Fibroblast of skin of right quadriceps (primary cell): ENCODE results near the gene SORCS3.
A peak's percentile ranks its signal among the peaks of the same experiment; 100 is the strongest.

Source experiments
- DNase-seq: peaks from one replicate; pipeline ENCODE4 v3.0.0-alpha.2; 2013

Gene SORCS3

GRCh38 chr10:104641187-104641936 lies at the start of gene SORCS3:
SORCS3 (plus strand) TSS chr10:104641290.
- DNase-seq = no peak

- DNase-seq = no peak
These were observed 49.6 kb upstream of the SORCS3 start for GRCh38 chr10:104591441-104591840.

- no peak for DNase-seq
These were observed 39.9 kb upstream of the SORCS3 start for GRCh38 chr10:104601166-104601565.

DNA sequence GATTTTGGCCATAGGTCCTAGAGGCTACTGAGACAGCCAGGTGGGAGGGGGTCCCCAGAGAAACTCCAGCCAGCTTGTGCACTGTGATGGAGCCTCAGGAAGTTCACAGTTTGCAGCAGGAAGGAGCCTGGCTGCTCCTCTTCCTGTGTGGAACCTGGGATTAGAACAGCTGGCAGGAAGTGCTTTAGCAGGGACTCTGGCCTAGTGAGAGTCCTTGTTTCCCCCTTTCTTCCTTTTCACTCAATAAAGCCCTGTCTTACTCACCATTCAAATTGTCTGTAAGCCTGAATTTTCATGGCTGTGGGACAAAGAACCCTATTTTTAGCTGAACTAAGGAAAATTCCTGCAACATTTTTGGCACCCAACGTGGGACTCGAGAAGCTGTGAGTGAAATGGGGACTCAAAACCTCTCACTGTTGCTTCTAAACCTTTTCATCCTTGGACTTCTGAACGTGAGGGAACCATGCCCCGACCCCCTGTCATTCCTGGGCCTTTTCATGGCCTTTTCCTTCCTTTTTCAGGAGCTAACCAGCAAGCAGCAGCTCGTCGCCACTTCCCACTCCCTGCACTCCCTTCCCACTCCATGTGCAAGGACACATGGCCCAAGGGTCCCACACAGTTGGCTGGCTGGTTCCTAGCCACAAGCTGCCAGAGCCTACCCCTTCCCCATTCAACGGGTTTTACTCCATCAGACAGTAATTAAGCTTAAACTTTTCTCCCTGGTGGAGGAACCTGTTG lies 32.8 kb upstream of the SORCS3 start:
- DNase-seq = no peak

GRCh38 chr10:104612571-104613205 lies 28.4 kb upstream of the SORCS3 start:
- no peak for DNase-seq

- no peak for DNase-seq
These were observed 27.7 kb upstream of the SORCS3 start for GRCh38 chr10:104613406-104613805.

GRCh38 chr10:104614245-104614831 lies 26.8 kb upstream of the SORCS3 start:
- peak; percentile 22 for DNase-seq

- DNase-seq = no peak
These were observed 26.0 kb upstream of the SORCS3 start for GRCh38 chr10:104615136-104615535.

GRCh38 chr10:104617831-104618230 lies 23.3 kb upstream of the SORCS3 start:
- no peak for DNase-seq

DNA sequence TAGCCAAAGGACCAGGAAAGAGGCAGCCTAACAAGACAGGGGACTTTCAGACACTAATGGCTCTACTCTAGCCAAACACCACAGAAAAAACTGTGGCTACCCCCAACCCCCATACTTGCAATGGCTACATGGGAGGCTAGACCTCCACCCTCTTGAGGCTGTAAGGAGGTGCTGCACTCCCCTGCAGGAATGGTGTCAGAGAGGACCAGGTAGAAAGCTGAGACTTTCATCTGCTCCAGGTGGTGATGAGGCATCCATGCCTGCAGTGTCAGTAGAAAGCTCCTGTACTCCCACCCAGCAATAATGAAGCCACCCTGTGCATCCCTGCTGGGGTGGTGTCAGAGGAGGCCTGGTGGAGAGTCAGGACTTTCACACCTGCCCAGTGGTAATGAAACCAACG lies 18.9 kb upstream of the SORCS3 start:
- DNase-seq = no peak

- no peak for DNase-seq
These were observed 18.4 kb upstream of the SORCS3 start for GRCh38 chr10:104622598-104623209.

GRCh38 chr10:104630731-104631130 lies 10.4 kb upstream of the SORCS3 start:
- no peak for DNase-seq

DNA sequence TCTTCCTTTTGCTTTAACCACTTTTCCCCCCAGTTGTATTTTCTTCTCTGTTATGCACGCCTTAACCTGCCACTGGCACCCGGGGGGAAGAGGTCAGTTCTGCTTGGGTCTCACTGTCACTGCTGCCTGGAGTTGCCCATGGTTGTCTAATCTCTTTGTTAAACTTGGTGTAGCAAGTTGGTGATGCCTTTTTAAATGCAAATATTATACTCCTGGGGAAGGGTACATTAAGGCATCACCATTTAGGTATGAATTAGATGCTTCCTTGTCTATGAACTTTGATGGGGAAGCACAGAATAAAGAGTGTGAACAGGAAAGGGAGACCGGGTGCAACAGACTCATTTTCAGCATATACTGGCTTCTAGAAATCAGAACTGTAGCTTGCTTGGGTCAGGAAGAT lies 9.1 kb upstream of the SORCS3 start:
- no peak for DNase-seq

GRCh38 chr10:104638861-104639589 lies 2.1 kb upstream of the SORCS3 start:
- DNase-seq = no peak

- DNase-seq = no peak
These were observed 1.3 kb upstream of the SORCS3 start for GRCh38 chr10:104639590-104640338.

GRCh38 chr10:104640339-104641186 lies 527 bp upstream of the SORCS3 start:
- no peak for DNase-seq

DNA sequence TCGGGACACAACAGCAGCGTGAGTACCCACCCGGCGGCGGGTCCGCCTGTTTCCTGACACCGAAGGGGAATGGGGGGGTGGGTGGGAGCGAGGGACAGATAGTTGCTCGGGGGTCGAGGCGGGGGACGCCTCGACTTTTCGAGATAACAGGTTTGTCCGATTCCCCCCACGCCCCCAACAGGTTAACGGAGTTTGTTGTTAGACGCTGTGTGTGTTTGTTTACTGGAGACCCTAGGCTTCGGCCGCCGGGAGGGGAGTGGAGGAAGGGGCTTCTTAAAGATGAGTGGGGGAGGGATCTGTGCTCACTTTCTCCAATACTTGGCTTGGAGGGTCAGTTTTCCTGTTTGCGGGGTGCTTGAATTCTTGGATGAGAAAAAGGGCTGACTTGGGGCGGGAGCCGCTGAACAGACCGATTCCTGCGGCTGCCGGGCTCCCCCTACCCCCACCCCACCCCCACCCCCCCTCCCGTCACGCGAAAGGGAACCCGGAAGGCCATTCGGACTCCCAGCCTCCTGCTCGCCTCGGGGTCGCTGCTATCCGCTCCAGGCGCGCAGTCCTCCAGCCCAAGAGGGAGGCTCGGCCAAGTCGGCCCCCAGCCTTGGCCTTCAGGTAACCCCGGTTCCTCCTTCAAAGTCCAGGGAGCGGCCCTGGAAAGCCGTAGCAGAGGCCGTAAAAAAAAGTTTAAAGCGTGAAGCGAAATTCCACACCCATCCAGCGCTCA lies 1.0 kb downstream of the SORCS3 start:
- DNase-seq = no peak

GRCh38 chr10:104642658-104643302 lies 1.7 kb downstream of the SORCS3 start:
- peak; percentile 19 for DNase-seq

DNA sequence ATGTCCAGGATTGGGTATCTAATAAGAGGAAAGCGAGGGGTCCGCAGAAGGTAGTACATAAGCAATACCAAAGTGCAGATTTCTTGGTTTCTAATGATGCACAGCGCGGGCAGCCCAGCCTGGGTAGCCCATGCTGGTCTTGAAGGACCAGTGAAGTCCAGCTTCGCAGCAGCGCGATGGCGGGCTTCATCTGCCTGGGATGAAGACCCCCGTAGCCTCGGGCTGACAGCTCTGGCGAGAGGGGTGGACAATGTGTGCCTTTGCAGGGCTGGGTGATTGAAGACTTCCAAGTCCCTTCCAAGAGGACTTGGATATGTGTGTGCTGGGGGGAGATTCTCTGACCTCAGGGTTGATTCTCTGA lies 2.2 kb downstream of the SORCS3 start:
- DNase-seq = no peak

- DNase-seq = no peak
These were observed 5.1 kb downstream of the SORCS3 start for GRCh38 chr10:104646146-104646545.
